DMS114 treated with DMSO at 0.1 percent for 48 hours (cell line): Measurements from ENCODE around the gene GHDC.
"Not testable (repeated sequence)": the region's sequence is repeated elsewhere in the genome, so short reads cannot be mapped to it uniquely, and the experiment has no call there.

Experiments
- DNase-seq: peaks from one replicate; lab custom pipeline; 2025; ENCODE audit not compliant: unreplicated experiment; lab: John Stamatoyannopoulos, UW

Gene GHDC

GRCh38 chr17:42203354-42203753 lies 9.1 kb upstream of the GHDC start:
- no peak for DNase-seq

GRCh38 chr17:42202696-42203095 lies 8.4 kb upstream of the GHDC start:
- no peak for DNase-seq

GRCh38 chr17:42202159-42202558 lies 7.9 kb upstream of the GHDC start:
- no peak for DNase-seq

GRCh38 chr17:42201458-42201772 lies 7.1 kb upstream of the GHDC start:
- DNase-seq: no peak

GRCh38 chr17:42200706-42201457 lies 6.6 kb upstream of the GHDC start:
- DNase-seq: no peak

- DNase-seq: no peak
Observed at GRCh38 chr17:42199416-42200011, 5.2 kb upstream of the GHDC start.

GRCh38 chr17:42198897-42199296 lies 4.6 kb upstream of the GHDC start:
- no peak for DNase-seq

GRCh38 chr17:42197564-42198156 lies 3.4 kb upstream of the GHDC start:
- no peak for DNase-seq

GRCh38 chr17:42193216-42193968 lies 902 bp downstream of the GHDC start:
- DNase-seq: no peak

GRCh38 chr17:42192189-42193126 lies 1.8 kb downstream of the GHDC start:
- no peak for DNase-seq

GRCh38 chr17:42191275-42191608 lies 3.1 kb downstream of the GHDC start:
- no peak for DNase-seq

GRCh38 chr17:42190491-42191274 lies 3.6 kb downstream of the GHDC start:
- DNase-seq: no peak

- DNase-seq: no peak
Observed at GRCh38 chr17:42189651-42189965, 4.7 kb downstream of the GHDC start.

- no peak for DNase-seq
Observed at GRCh38 chr17:42188749-42189650, 5.3 kb downstream of the GHDC start.

GRCh38 chr17:42187833-42188232 lies 6.5 kb downstream of the GHDC start:
- DNase-seq: no peak

- DNase-seq: not testable (repeated sequence)
Observed at GRCh38 chr17:42186191-42186590, 8.1 kb downstream of the GHDC start.

GRCh38 chr17:42185621-42185930 lies 8.7 kb downstream of the GHDC start:
- no peak for DNase-seq

GRCh38 chr17:42184713-42185620 lies 9.3 kb downstream of the GHDC start, which contains the start of gene HCRT:
Gene HCRT (minus strand): TSS chr17:42185452. CDS start chr17:42185365, 87 bp downstream.
- no peak for DNase-seq
